Activated T-helper 9 cell treated with anti-CD3 and anti-CD28 coated beads, Interleukin-2, amount 50 U/mL, for 16 hours (primary cell): ENCODE results near the gene ABHD16A.
A peak's percentile ranks its signal among the peaks of the same experiment; 100 is the strongest.

ENCODE experiments used
- DNase-seq: peaks from one replicate; pipeline ENCODE4 v3.0.0-alpha.2; 2020; ENCODE audit warnings: low read depth

ABHD16A gene

DNA sequence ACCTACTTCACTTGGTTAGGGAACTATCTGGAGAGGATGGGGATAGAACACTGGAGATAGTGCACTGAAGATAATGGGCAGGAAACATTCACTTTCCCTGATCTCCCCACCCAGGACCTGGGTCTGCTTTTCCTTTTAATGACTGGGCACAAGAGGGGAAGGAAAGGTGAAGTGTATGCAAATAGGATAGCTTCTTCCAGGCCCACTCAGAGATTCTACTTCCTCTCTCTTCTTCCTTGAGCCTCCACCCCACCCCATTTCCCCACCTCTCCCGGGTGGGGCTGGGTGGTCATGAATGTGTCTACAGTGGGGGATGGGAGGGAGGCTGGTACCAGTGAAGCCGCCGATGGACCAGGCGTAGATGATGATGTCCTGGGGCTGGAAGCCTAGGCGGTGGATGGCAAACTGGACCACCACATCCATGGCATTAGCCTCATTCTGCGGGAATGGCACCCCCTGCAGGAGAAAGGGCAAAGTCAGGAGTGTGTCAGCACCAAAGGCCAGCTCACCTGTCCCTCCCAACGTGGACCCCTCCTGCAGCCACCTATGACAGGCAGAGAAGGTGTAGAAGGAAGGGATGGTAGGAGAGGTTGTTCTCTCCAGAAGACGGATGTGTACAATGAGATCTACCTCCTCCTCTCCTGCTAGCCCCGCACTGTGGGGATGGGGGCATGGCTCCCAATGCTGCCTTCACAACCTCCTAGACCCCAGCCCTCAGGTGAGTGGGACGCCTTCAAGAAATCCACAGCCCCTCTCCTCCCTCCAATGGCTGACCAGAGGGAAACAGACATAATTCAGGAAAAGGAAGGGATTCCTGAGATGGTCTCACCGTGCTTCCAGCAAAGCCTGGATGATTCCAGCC, 13.6 kb downstream of the ABHD16A start:
- no peak for DNase-seq

- no peak for DNase-seq
Measured at GRCh38 chr6:31687860-31688693, 15.0 kb downstream of the ABHD16A start.

GRCh38 chr6:31687321-31687720, 15.8 kb downstream of the ABHD16A start:
- no peak for DNase-seq

DNA sequence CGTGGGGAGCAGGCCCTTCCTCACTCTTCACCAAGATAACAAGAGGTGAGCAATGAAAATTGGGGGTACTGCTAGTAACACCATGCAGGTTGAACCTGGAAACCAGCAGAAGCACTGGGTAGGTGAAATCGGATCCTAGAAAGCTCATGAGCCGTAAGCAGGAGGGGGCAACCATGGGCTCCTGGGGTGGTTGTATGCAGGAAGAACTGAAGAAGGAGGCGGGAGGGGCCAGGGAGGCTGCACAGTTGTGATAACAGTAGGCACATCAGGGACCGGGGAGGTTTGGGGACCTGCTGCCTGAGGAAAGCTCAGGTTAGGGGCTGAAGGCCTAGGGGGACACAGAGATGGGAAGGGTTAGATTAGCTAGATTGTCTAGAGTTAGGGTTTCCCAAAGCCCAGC, 16.6 kb downstream of the ABHD16A start:
- no peak for DNase-seq

- DNase-seq: no peak
Measured at GRCh38 chr6:31683591-31683990, 19.5 kb downstream of the ABHD16A start.

GRCh38 chr6:31681135-31681671, 21.9 kb downstream of the ABHD16A start:
- peak; percentile 26 for DNase-seq

DNA sequence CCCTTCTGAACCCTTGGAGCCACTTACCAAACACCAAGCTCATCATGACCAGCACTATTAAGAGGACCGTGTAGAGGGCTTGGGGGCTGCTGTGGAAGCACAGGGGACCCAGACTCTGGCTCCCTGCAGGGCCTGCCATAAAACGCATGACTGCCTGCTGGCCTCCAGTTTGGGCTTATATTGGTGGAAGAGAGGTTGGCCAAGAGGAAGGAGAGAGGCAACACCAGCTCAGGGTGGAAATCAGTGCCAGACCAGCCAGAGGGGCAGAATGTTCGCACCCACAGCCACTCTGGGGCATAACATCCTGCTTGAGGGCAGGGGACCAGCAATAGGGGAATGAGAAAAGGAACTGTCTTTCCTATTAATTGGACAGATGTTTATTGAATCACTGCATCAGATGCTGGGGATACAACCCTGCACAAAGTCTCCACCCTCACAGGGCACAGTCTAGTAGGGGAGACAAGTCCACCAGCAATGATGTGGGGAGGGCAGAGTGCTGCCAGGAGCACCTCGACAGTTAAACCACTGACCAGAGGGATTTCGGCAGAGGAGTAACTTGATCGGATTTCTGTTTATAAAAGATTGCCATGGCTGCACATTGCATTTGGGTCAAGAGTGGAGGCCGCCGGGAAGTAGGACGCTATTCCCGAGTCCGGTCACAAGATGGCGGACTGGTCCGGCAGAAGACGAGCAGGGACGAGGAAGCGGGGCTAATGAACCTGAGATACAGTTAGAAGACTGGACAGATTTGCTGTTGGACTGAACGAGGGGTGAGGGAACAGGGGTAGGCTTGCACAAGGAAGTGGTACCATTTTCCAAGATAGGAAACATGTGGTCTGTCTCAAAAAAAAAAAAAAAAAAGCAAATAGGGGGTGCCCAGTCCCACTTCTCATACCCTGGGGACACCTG, 22.6 kb downstream of the ABHD16A start, which contains the start of gene LY6G5C:
LY6G5C (minus strand) TSS at position 842 of the 909 bp plus-strand sequence; CDS start at position 148, 694 bp downstream.
- peak; percentile 50 for DNase-seq

GRCh38 chr6:31677955-31678354, 25.2 kb downstream of the ABHD16A start:
- DNase-seq: no peak

DNA sequence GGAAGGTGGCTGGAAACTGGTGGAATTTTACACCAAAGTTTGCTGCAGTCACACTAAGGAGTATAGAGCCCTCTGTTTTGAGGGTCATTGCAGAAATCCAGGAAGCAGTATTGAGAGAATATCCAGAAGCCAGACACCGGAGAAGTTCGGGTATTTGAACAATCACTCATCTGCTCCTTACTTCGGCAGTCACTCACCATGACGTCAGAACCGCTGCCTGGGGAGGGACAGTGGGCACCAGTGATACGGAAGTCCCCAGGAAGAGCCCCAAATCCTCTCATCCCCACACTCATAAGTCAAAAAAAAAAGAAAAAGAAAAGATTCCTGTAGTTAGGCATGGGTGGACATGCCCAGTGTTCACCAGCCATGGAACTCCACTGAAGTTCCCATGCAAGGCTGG, 26.2 kb downstream of the ABHD16A start:
- no peak for DNase-seq

DNA sequence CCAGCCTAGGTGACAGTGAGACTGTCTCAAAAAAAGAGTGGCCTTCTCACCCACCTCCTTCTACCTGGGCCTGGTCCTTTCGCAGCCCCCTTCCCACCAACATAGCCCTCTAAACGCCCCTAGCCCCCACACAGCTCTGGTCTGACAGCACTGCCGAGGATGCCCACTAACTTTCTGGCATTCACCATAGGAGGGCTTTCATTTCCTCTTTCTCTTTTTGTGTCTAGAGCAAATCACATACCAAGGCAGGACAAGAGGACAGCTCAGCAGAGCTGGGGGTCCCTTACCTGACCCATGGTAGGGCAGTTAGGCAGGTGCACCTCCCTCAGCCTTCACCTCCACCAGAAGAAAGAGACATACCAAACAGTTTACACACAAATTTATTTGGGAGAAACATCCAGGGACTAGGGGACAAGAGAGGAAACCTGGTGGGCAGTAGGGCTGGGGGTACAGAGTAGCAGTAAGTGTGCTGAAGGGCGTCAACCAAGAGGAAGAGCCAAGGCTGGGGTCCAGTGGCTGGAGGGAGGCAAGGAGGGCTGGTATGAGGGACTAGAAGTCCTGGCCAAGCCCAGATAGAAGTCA, 26.7 kb downstream of the ABHD16A start:
- DNase-seq: no peak

GRCh38 chr6:31669676-31670075, 33.4 kb downstream of the ABHD16A start, which contains the start of gene LY6G5B:
Gene LY6G5B, plus strand, starts transcription at chr6:31669976. Its CDS starts 975 bp downstream, at chr6:31670951.
- no peak for DNase-seq

DNA sequence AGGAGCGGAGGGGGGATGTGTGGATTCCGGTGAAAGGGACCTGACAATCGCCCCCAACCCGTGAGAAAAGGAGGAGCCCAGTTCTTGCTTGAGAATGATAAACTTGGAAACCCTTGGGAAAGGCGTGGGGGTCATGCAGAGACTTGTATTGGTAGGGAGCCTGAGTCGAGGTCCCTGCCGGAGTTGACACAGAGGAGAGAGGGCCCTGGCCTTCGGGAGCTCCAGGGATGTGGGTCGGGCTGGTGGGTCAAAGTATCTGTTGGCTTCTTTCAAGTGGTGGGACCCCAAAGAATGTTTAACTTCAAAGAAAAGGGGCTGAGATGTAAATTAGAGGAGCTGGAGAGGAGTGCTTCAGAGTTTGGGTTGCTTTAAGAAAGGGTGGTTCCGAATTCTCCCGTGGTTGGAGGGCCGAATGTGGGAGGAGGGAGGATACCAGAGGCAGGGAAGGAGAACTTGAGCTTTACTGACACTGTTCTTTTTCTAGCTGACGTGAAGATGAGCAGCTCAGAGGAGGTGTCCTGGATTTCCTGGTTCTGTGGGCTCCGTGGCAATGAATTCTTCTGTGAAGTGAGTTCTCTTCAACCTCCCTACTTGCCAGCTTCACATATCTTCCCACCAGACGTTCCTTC, 36.7 kb downstream of the ABHD16A start:
- no peak for DNase-seq

- DNase-seq: peak; percentile 98
Measured at GRCh38 chr6:31665501-31666336, 37.4 kb downstream of the ABHD16A start, which contains the start of gene CSNK2B. Gene CSNK2B, plus strand, starts transcription at chr6:31666080. Its CDS starts 752 bp downstream, at chr6:31666832.

GRCh38 chr6:31664790-31665500, 38.2 kb downstream of the ABHD16A start, which contains the start of gene GPANK1:
Gene GPANK1, minus strand, starts transcription at chr6:31664997. Its CDS starts 519 bp downstream, at chr6:31664478.
- peak; percentile 83 for DNase-seq

DNA sequence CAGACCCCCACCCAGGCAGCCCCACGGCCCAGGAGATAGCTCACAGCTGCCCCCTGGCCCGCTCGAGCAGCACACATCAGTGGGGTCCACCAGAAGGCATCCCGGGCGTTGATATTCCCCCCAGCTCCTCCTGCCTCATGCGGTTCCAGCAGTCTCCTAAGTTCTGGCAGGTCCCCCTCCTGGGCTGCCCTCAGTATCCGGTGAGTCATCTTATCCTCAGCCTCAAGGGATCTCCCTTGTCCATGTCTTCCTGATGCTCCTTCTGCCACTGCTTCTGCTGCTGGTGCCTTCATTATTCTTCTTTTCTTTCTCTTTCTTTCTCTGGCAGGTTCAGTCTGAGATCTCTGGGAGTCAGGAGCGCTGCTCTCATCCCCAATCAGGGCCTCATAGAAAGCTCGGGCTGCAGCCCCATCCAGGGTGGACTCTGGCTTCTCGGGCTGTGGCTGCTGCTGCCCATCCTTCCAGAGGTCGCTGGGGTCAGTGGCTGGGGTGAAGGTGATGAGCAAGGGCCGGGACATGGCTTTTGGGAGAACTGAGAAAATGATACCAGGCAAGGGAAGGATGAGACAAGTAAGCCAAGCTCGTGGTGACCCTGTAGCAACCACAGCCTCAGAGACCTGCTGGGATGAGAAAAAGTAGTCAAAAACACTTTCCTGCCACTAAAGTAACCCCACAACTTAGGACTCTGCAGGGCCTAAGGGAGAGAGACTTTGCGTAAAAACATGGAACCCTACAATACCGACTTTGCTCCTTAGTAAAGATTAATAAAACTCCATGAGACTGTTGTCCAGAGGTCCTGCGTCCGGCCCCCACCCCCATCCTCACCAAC, 38.9 kb downstream of the ABHD16A start:
- DNase-seq: no peak

DNA sequence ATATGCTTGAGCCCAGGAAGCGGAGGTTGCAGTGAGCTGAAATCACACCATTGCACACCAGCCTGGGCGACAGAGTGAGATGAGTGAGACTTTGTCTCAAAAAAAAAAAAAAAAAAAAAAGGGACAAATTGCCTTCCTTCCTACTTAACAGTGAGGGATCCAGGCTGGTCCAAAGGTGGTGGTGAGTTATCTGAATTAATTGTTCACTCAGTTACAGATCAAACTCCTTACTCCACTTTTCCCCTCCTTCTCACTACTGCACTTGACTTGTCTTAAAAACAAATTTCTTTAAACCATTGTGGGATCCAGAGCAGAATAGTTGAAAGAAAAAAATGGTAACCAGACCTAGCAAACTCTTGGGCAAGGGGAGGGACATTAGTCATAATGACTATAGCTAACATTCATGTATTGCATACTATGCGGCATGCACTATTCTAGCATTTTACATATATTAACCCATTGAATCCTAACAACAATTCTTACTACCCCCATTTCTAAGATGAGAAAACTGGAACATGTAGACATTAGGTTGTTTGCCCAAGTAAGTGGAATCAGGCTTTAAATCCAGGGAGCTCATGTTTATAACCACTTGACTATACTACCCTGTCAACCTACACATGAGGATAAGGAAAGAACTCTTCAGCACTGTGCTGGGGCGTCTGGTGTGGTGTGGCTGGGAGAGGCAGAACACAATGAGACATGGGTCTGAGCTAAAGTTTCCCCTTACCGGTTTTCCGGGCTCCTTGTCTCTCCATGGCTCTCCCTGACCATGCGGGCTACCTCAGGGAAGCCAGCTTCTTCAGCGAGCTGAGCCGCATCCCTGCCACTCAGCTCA, 39.8 kb downstream of the ABHD16A start:
- DNase-seq: no peak
